H1 (cell line): ENCODE results near the gene KRT12. TPM values are rescaled to one million over a fixed set of nuclear protein-coding genes. Genes with fewer than 3 reads are reported as not detected.

Source experiments
- CHD1 ChIP-seq: IDR thresholded peaks from 2 replicates; pipeline ENCODE4 v1.6.1; 2012; ENCODE audit warnings: low read depth, low read length, improper control_type of control experiment
- CHD7 ChIP-seq: fragments of 300-600 bp; sonication (generic); IDR thresholded peaks from 2 replicates; pipeline ENCODE4 v1.7.1; 2012; ENCODE audit warnings: low read length, moderate library complexity, mild to moderate bottlenecking, inconsistent platforms; ENCODE audit not compliant: insufficient replicate concordance
- EP300 ChIP-seq, 2 experiments: IDR thresholded peaks; 1 replicate in 1 of 2; 2 replicates in 1 of 2; pipeline ENCODE4 v1.6.1; 2011 to 2012; ENCODE audit warnings: low read depth in 2 of 2, low read length in 2 of 2, mild to moderate bottlenecking in 2 of 2, borderline replicate concordance in 1 of 2, inconsistent platforms in 1 of 2, moderate library complexity in 1 of 2
- GABPA ChIP-seq: IDR thresholded peaks from 2 replicates; pipeline ENCODE4 v1.6.1; 2011; ENCODE audit warnings: mild to moderate bottlenecking, low read length, moderate library complexity, borderline replicate concordance; ENCODE audit not compliant: insufficient read depth
- GTF2F1 ChIP-seq: IDR thresholded peaks from 2 replicates; pipeline ENCODE4 v1.6.1; 2012; ENCODE audit warnings: low read depth, low read length, improper control_type of control experiment, borderline replicate concordance
- KDM1A ChIP-seq: fragments of 200-600, 300-600 bp; sonication (generic); IDR thresholded peaks from 2 replicates; pipeline ENCODE4 v1.7.1; 2016; ENCODE audit warnings: mild to moderate bottlenecking, low read length, borderline replicate concordance
- SIX5 ChIP-seq: IDR thresholded peaks from 2 replicates; pipeline ENCODE4 v1.6.1; 2011; ENCODE audit warnings: mild to moderate bottlenecking, low read depth, low read length
- SP2 ChIP-seq: IDR thresholded peaks from 2 replicates; pipeline ENCODE4 v1.6.1; 2012; ENCODE audit warnings: mild to moderate bottlenecking, low read length, inconsistent platforms
- SP4 ChIP-seq: IDR thresholded peaks from 2 replicates; pipeline ENCODE4 v1.6.1; 2012; ENCODE audit warnings: low read length, inconsistent platforms
- TEAD4 ChIP-seq: IDR thresholded peaks from 2 replicates; pipeline ENCODE4 v1.6.1; 2012; ENCODE audit warnings: low read depth, low read length, inconsistent platforms, mixed read lengths
- polyA plus RNA-seq, 7 experiments: library from polyadenylated mRNA; depleted of rRNA in 3 of 7; stranded (reverse) in 5 of 7; unstranded in 2 of 7; fragments of >200 nt in 5 of 7; fragments of 200-250 nt in 2 of 7; gene quantifications; 1 replicate in 5 of 7; 2 replicates in 1 of 7; 4 replicates in 1 of 7; pipeline versions ENCODE4 v1.2.1 to v1.2.3, GENCODE V29; 2011 to 2013; ENCODE audit warnings: missing spikeins in 2 of 7, mixed read lengths in 2 of 7
- total RNA-seq: library from RNA; stranded (reverse); fragmentation: NEBNext Ultra II Directional; extraction: Animal tissue kit (Norgen Biotek cat#: 25700); gene quantifications from 2 replicates; pipeline ENCODE4 v1.2.1, GENCODE V29; 2021

KRT12 gene
- total and polyA plus RNA-seq, 2 of the 8 experiments (the other 6 are each of a cell fraction or from before 2014, with no cell fraction given), result not detected

DNA sequence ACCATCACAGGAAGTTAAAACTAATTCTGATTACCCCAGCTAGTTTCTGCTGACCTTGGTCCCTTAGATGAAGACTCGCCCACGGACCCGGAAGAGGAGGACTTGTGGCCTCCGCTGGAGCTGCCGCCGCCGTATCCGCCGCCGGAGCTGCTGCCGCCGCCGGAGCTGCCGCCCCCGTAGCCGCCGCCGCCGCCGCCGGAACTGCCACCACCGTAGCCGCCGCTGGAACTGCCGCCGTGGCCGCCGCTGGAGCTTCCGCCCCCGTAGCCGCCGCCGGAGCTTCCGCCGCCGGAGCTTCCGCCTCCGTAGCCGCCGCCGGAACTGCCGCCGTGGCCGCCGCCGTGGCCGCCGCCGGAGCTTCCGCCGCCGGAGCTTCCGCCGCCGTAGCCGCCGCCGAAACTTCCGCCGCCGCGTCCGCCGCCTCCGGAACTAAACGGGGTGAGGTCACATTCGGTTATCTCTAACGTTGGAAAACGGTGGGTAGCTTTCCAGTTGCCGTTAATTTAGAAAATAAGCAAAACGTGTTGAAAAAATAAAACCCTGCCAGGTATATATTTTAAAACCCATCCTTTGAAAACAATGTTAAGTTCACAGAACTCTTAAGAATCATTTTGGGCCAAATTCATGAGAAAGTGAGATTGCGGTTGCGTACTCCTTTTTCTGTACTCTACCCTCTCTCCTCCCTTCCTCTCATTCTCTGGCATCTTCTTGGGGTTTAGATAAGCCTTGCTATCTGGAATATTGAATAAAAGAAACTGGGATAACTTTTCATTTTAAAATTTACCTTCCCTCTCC lies 48.1 kb downstream of the KRT12 start (continued):
- no peak for TF ChIP-seq SP2
- TF ChIP-seq SP4, result no peak
- no peak for TF ChIP-seq CHD7
- no peak for TF ChIP-seq GTF2F1
- TF ChIP-seq SIX5, result no peak
- peak in 1 of 2 experiments; percentile 94; a peak in 2 of 3 replicates for TF ChIP-seq EP300 (IDR thresholded peaks at IDR 0.05; ENCODE audit: borderline replicate concordance in 1 of 2, low read depth in 2 of 2, low read length in 2 of 2)
- TF ChIP-seq TEAD4, result no peak
- no peak for TF ChIP-seq KDM1A
- peak; percentile 51; the same call in 1 of the 2 replicates for TF ChIP-seq GABPA
- TF ChIP-seq CHD1, result no peak
